Pulmonary artery endothelial cell (primary cell): ENCODE measurements around the gene TEK. TPM values are rescaled to one million over a fixed set of nuclear protein-coding genes. Genes with fewer than 3 reads are reported as not detected.
"Not testable (repeated sequence)": the region's sequence is repeated elsewhere in the genome, so short reads cannot be mapped to it uniquely, and the experiment has no call there.

Experiments used
- DNase-seq: peaks from one replicate; pipeline ENCODE4 v3.0.0-alpha.2; 2011; ENCODE audit warnings: low read depth, low spot score
- total RNA-seq: library from RNA; depleted of rRNA; stranded (reverse); fragments of >200 nt; gene quantifications from 2 replicates; pipeline ENCODE4 v1.2.3, GENCODE V29; 2014

The TEK gene
- total RNA-seq, 1 donor from 2014 or later = 98.9 TPM

DNA sequence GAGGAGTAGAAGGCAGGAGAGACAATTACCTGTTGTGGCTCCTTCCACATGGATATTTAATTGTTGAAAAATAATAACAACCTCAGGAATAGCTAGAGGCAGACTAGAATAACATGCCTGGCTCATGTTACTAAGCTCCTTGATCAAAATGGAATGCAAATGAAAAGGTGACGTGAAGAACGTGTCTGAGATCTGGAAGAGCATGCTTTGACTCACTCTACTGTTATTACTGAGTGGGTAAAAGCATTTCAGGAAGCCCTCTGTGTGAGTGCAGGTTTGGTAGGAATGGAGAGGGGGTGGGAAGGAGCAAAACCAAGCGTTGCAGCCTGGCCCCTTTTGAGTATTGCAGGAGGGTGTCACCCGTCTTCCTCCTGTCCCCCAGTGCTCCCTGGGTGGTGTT, 103.2 kb downstream of the TEK start:
- DNase-seq = no peak

- no peak for DNase-seq
Measured at GRCh38 chr9:27212621-27213020, 103.6 kb downstream of the TEK start.

DNA sequence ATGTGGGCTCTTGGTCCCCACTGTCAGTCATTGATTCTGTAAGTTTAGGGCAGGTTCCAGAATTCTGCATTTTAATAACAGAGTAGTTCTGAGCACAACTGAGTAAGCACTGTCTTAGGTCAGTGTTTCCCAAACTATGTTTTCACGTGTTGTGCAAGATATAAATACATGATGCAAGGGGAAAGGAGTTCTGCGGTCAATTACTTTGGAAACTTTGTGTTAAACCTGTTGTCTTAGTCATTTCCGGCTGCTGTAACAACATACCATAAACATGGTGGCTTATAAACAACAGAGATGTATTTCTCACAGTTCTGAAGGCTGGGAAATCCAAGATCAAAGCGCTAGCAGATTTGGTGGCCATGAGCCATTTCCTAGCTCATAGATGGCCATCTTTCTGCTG, 118.2 kb downstream of the TEK start:
- DNase-seq = no peak

GRCh38 chr9:27239648-27240047, 130.6 kb downstream of the TEK start:
- not testable (repeated sequence) for DNase-seq

DNA sequence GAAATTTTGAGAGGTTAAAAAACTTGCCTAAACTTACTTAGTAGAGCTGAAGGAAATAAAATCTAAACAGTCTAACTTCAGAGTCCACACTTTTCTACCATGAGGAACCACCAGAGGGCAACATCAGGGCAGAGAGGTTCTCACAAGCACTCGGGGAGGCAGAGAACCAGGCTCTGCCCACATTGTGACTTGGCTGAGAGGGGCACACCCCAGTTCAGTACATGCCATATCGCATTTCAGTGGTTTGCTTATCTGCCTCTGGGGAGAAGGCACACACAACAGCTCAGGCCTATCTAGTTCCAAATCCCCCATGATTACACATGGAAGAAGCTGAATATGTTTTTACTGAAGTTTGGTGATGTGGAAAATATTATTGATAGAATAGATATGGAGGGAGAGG, 138.7 kb downstream of the TEK start:
- no peak for DNase-seq

- DNase-seq = no peak
Measured at GRCh38 chr9:27248702-27249101, 139.7 kb downstream of the TEK start.

DNA sequence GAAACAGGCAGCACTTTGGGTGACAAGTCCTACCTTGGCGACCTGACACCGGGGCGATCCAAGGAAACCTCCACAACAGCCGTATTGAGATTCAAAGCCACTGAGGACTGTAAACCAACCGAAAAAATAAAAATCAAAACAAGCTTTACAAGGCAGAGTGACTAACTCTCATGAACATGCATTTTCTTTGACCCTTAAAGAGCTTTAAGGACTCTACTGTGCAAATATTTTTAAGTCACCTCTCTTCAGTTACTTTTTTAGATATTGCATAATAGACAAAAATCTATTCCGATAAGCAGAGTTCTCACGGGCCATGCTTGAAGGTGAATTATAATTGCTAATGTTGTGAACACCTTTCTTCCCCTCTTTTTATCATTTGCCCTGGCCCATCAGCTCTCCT, 149.6 kb downstream of the TEK start:
- no peak for DNase-seq

GRCh38 chr9:27260789-27261516, 151.9 kb downstream of the TEK start:
- no peak for DNase-seq

GRCh38 chr9:27261517-27262211, 152.6 kb downstream of the TEK start:
- DNase-seq = no peak

DNA sequence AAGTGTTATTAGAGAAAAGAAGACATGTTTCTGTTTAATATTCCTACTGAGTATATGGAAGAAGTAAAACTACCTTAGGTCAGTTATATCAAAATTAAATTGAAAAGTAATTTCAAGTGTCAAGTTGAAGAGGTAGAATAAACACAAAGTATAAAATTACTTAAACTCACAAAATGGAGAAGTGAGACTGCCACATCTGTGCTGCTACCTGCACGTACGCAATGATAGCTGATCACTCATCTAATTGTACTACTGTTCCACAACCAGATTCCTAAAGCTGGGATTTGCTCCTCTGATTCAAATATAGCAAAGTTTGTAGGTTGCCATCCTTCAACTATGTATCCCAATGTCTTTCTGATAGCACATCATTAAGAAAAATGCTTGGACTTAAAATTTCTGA, 163.1 kb downstream of the TEK start:
- DNase-seq = no peak

- DNase-seq = no peak
Measured at GRCh38 chr9:27273186-27273585, 164.2 kb downstream of the TEK start.

- DNase-seq = peak; percentile 11
Measured at GRCh38 chr9:27276193-27277030, 167.4 kb downstream of the TEK start.

- DNase-seq = no peak
Measured at GRCh38 chr9:27278374-27278773, 169.3 kb downstream of the TEK start.

- no peak for DNase-seq
Measured at GRCh38 chr9:27279611-27280010, 170.6 kb downstream of the TEK start.

Other genes starting within 250 kb of the TEK start
- gene CAAP1, start 216.4 kb upstream of the TEK start, total RNA-seq = 15.8 and 21.2 TPM in 2 replicates
- 49.6 and 53.3 TPM in 2 replicates for gene PLAA, start 162.0 kb upstream of the TEK start, total RNA-seq
- gene IFT74, start 152.8 kb upstream of the TEK start, total RNA-seq = 7.8 and 8.6 TPM in 2 replicates
- gene LRRC19, start 103.6 kb upstream of the TEK start, total RNA-seq = not detected in 2 replicates
- gene EQTN, start 187.9 kb downstream of the TEK start, total RNA-seq = not detected in 2 replicates